SK-N-SH (cell line): ENCODE measurements around the gene TMEM115.

Source experiments
- EZH2phosphoT487 ChIP-seq: fragments of 200-600 bp; sonication (generic); IDR thresholded peaks from 2 replicates; pipeline ENCODE4 v1.6.1; 2017; ENCODE audit warnings: low read depth, mixed run types, mild to moderate bottlenecking, antibody characterized with exemption, moderate library complexity, borderline replicate concordance
- SIN3A ChIP-seq: IDR thresholded peaks from 2 replicates; pipeline ENCODE4 v1.6.1; 2012; ENCODE audit warnings: low read depth, mild to moderate bottlenecking, low read length, moderate library complexity, borderline replicate concordance
- TAF1 ChIP-seq: IDR thresholded peaks from 2 replicates; pipeline ENCODE4 v1.6.1; 2012; ENCODE audit warnings: low read depth, mild to moderate bottlenecking, low read length, moderate library complexity, borderline replicate concordance
- TF ChIP-seq, protein P1 (sequence below): fragments of 200-600 bp; sonication (generic); IDR thresholded peaks from 2 replicates; pipeline ENCODE4 v1.6.1; 2017; ENCODE audit warnings: antibody characterized with exemption, mild to moderate bottlenecking, moderate library complexity

- TF ChIP-seq, protein P1, sequence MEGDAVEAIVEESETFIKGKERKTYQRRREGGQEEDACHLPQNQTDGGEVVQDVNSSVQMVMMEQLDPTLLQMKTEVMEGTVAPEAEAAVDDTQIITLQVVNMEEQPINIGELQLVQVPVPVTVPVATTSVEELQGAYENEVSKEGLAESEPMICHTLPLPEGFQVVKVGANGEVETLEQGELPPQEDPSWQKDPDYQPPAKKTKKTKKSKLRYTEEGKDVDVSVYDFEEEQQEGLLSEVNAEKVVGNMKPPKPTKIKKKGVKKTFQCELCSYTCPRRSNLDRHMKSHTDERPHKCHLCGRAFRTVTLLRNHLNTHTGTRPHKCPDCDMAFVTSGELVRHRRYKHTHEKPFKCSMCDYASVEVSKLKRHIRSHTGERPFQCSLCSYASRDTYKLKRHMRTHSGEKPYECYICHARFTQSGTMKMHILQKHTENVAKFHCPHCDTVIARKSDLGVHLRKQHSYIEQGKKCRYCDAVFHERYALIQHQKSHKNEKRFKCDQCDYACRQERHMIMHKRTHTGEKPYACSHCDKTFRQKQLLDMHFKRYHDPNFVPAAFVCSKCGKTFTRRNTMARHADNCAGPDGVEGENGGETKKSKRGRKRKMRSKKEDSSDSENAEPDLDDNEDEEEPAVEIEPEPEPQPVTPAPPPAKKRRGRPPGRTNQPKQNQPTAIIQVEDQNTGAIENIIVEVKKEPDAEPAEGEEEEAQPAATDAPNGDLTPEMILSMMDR: no peak
- TF ChIP-seq TAF1 (no peak), EZH2phosphoT487 (no peak), SIN3A (no peak)
Measured at GRCh38 chr3:50385754-50386153, 26.4 kb upstream of the TMEM115 start.
